Suprapubic skin (tissue), 4 donors: Measurements from ENCODE around the gene GRM5.
A peak's percentile ranks its signal among the peaks of the same experiment; 100 is the strongest.

ENCODE experiments used
- EP300 ChIP-seq: sonication (generic); formaldehyde crosslinking; IDR thresholded peaks from one replicate; pipeline ENCODE4 v1.6.1; 2017; ENCODE audit warnings: antibody characterized with exemption
- POLR2A ChIP-seq, 2 donors: fragments of 450-650 bp; IDR thresholded peaks; one replicate each; pipeline ENCODE4 v1.6.1; 2017; ENCODE audit warnings: antibody characterized with exemption in 2 of 2, mild to moderate bottlenecking in 2 of 2, moderate library complexity in 2 of 2
- POLR2AphosphoS5 ChIP-seq, 3 donors: sonication (generic); formaldehyde crosslinking; IDR thresholded peaks; one replicate each; pipeline ENCODE4 v1.6.1; 2017; ENCODE audit warnings: antibody characterized with exemption in 3 of 3
- TF ChIP-seq, protein P1 (sequence below), 2 donors: fragments of 200-600 bp in 1 of 2; fragments of 450-650 bp in 1 of 2; sonication (generic) in 1 of 2; IDR thresholded peaks; one replicate each; pipeline ENCODE4 v1.5.1; 2016 to 2019; ENCODE audit warnings: antibody characterized with exemption in 2 of 2, mild to moderate bottlenecking in 1 of 2, moderate library complexity in 1 of 2

DNA sequence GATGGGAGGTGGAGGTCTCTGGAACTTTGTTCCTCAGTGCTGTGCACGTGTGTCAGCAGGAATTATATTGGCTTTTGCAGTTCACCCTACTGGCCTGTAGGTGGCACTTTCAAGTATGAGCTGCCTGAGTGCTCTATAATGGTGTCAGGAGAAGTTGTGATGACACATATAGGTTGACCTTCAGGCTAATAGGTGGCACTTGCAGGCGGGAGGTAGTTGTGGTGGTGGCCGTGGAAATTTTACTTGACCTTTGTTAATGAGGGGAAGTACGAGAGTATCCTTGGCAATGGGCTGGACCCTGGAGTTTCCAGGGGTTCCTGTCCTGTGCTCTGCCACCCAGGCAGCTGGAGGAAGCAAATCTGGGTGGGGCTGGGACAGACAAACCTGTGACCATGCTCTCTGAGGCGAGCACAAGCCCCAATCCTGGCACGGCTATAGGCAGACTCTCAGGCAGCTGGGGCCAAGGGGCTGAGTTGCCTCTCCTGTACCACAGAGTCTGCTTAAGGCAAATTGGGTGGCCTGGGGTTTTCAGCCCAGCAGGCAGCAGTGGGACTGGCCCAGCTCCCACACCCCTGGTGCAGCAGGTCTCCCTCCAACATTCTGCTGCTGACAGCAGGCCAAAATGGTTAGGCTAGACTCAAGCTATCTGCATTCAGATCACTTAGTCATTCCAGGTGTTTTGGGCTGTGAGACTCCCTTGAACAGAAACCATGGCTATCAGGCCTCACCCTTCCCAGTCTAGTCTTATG lies 580.7 kb downstream of the GRM5 start:
- TF ChIP-seq, protein P1, sequence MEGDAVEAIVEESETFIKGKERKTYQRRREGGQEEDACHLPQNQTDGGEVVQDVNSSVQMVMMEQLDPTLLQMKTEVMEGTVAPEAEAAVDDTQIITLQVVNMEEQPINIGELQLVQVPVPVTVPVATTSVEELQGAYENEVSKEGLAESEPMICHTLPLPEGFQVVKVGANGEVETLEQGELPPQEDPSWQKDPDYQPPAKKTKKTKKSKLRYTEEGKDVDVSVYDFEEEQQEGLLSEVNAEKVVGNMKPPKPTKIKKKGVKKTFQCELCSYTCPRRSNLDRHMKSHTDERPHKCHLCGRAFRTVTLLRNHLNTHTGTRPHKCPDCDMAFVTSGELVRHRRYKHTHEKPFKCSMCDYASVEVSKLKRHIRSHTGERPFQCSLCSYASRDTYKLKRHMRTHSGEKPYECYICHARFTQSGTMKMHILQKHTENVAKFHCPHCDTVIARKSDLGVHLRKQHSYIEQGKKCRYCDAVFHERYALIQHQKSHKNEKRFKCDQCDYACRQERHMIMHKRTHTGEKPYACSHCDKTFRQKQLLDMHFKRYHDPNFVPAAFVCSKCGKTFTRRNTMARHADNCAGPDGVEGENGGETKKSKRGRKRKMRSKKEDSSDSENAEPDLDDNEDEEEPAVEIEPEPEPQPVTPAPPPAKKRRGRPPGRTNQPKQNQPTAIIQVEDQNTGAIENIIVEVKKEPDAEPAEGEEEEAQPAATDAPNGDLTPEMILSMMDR (IDR thresholded peaks at IDR 0.05), result peak; percentile 30 to 68
- no peak for TF ChIP-seq POLR2A (IDR thresholded peaks at IDR 0.05)
- TF ChIP-seq POLR2AphosphoS5 (IDR thresholded peaks at IDR 0.05), result no peak
- TF ChIP-seq EP300, result no peak
